HFFc6 (cell line): ENCODE results near the gene DZIP3. TPM values are rescaled to one million over a fixed set of nuclear protein-coding genes. Genes with fewer than 3 reads are reported as not detected.
A peak's percentile ranks its signal among the peaks of the same experiment; 100 is the strongest.

Source experiments
- DNase-seq: peaks from one replicate; pipeline ENCODE4 v3.0.0-alpha.2; 2018
- H3K27ac Mint-ChIP-seq: 2 replicates; pipeline ENCODE4 v1.8.0; 2020; ENCODE audit warnings: mild to moderate bottlenecking, mixed read lengths
- H3K27me3 Mint-ChIP-seq: 2 replicates; pipeline ENCODE4 v1.8.0; 2021; ENCODE audit warnings: mild to moderate bottlenecking, moderate library complexity, mixed read lengths; ENCODE audit not compliant: insufficient read depth
- H3K36me3 Mint-ChIP-seq: 2 replicates; pipeline ENCODE4 v1.8.0; 2021; ENCODE audit warnings: low read depth, mixed read lengths
- H3K4me1 Mint-ChIP-seq: 2 replicates; pipeline ENCODE4 v1.8.0; 2020; ENCODE audit warnings: low read depth, mixed read lengths
- H3K4me3 Mint-ChIP-seq: 2 replicates; pipeline ENCODE4 v1.8.0; 2020; ENCODE audit warnings: mild to moderate bottlenecking, moderate library complexity, mixed read lengths
- H3K9me3 Mint-ChIP-seq: 2 replicates; pipeline ENCODE4 v1.8.0; 2020; ENCODE audit warnings: mild to moderate bottlenecking, mixed read lengths
- total RNA-seq, 6 experiments: library from RNA; stranded (reverse); fragmentation: NEBNext Ultra II Directional; extraction: Animal tissue kit (Norgen Biotek cat#: 25700); gene quantifications; 2 replicates in 1 of 6; 3 replicates in 5 of 6; pipeline ENCODE4 v1.2.3, GENCODE V29; 2021
- TF ChIP-seq, protein P1 (sequence below): fragments of 200-600 bp; sonication (generic); IDR thresholded peaks from 2 replicates; pipeline ENCODE4 v1.5.0; 2021; ENCODE audit warnings: antibody characterized with exemption, mild to moderate bottlenecking

Gene DZIP3
- total RNA-seq, 6 experiments from 2014 or later = 9.0 to 13.1 (median 11.9) TPM

DNA sequence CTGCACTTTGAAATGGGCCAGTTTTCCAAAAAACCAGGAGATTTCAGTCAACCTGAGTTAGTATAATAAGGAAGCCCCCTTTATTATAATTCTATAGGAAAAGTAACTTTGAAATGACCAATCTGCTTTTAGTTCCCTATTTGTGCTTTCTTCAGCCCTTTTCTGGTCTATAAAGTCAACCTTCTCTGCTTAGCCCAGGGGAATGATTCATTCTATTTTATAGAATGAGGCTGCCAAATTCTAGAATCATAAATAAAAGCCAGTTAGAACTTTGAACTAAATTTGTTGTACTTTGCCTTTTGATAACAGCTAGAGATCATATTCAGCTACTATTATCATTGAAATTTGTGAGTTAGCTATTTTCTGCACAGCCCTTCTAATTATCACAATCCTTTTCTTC, 25.0 kb upstream of the DZIP3 start:
- Mint-ChIP-seq H3K4me1 (peaks cover 12% of the 10 kb centered on the region), H3K27ac (peak overlapping the region; percentile 71), H3K27me3 (no peaks in the 10 kb centered on the region), H3K4me3 (no peak overlapping the region), H3K9me3 (no peaks in the 10 kb centered on the region), H3K36me3 (peaks cover 12% of the 10 kb centered on the region; the same call in 1 of the 2 replicates)
- DNase-seq = peak; percentile 19
- TF ChIP-seq, protein P1, sequence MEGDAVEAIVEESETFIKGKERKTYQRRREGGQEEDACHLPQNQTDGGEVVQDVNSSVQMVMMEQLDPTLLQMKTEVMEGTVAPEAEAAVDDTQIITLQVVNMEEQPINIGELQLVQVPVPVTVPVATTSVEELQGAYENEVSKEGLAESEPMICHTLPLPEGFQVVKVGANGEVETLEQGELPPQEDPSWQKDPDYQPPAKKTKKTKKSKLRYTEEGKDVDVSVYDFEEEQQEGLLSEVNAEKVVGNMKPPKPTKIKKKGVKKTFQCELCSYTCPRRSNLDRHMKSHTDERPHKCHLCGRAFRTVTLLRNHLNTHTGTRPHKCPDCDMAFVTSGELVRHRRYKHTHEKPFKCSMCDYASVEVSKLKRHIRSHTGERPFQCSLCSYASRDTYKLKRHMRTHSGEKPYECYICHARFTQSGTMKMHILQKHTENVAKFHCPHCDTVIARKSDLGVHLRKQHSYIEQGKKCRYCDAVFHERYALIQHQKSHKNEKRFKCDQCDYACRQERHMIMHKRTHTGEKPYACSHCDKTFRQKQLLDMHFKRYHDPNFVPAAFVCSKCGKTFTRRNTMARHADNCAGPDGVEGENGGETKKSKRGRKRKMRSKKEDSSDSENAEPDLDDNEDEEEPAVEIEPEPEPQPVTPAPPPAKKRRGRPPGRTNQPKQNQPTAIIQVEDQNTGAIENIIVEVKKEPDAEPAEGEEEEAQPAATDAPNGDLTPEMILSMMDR = no peak

DNA sequence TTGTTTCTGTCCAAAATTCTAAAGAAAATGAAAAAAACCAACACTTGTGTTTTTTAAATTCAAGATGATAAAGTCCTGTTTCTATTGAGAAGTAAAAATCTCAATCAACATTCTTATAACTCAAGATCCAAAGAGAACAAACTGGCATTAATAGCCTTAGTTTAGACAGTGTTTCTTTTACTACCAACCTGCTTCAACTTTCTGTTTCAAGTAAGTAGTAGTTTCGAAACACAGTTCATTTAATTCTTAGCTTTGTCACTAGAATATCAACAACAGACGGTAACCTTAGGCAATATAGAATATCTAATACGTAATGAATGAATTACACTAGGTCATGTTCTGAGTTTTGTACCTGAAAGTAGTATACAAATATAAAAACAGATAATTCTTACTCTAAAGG, 24.0 kb upstream of the DZIP3 start:
- H3K27me3 Mint-ChIP-seq = no peaks in the 10 kb centered on the region
- H3K4me3 Mint-ChIP-seq = no peak overlapping the region
- TF ChIP-seq, protein P1 = no peak
- no peaks in the 10 kb centered on the region for H3K9me3 Mint-ChIP-seq
- no peak for DNase-seq
- H3K4me1 Mint-ChIP-seq = peaks cover 12% of the 10 kb centered on the region
- no peak overlapping the region for H3K27ac Mint-ChIP-seq
- peaks cover 17% of the 10 kb centered on the region; the same call in 1 of the 2 replicates for H3K36me3 Mint-ChIP-seq

DNA sequence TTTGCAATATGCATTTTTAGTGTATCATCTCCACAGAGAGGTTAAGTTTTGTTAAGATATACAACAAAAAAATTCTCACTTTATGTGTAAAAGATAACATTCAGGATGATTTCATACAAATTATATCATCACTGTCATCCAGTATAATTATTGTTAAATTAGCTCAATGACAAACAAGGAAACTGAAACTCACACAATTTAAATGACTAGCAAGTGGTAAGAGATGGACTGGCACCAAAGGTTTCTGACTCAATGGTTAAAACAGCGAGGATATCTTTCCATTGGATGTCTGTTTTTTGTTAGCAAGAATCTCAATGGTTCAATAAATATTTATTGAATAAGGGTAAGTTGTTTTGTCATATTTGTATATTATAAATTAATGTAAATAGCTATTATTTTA, 22.9 kb upstream of the DZIP3 start:
- H3K9me3 Mint-ChIP-seq = no peaks in the 10 kb centered on the region
- no peak for DNase-seq
- no peak overlapping the region for H3K27ac Mint-ChIP-seq
- H3K36me3 Mint-ChIP-seq = peaks cover 17% of the 10 kb centered on the region; the same call in 1 of the 2 replicates
- peaks cover 12% of the 10 kb centered on the region for H3K4me1 Mint-ChIP-seq
- no peak overlapping the region for H3K4me3 Mint-ChIP-seq
- no peaks in the 10 kb centered on the region for H3K27me3 Mint-ChIP-seq
- TF ChIP-seq, protein P1 = no peak

DNA sequence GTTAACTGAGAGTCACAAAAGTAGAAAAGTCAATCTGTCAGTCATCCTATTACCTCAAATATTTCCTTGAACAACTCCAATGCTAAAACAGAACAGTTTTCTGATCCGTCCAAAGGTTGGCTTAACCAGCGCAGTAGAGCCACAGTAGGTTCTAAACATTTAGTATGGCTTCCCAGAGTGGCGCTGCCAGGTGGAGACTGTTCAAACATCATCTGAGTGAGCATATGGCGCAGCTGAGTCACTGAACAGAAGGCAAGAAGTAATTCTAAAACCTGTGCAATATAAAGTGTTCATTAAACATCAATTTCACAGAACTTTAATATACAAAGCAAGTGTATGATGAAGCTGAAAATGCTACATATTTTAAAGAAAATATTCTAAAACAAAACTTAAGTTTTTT, 20.2 kb upstream of the DZIP3 start:
- Mint-ChIP-seq H3K36me3 (peaks cover 25% of the 10 kb centered on the region), H3K4me1 (peaks cover 9% of the 10 kb centered on the region), H3K27ac (no peak overlapping the region), H3K27me3 (no peaks in the 10 kb centered on the region), H3K9me3 (peaks cover 5% of the 10 kb centered on the region; the same call in 1 of the 2 replicates), H3K4me3 (no peak overlapping the region)
- DNase-seq = no peak
- TF ChIP-seq, protein P1 = no peak

DNA sequence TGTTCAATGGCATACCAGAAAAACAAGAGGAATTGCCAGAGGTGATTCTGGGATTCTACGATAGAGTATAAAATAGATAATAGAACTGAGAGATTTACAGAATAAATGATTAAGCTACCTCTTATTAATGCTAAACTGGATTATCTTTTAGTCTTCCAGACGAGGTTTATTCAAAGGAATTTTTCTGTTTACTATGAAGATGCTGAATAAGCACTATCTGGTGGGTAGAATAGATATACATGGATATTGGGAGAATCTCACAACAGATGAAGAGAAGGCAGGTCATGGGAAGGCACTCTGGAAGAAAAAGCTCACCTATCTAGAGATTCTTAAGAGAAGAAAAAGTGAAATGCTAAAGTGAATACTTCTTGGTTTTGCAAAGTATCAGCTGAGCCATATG, 11.5 kb upstream of the DZIP3 start:
- Mint-ChIP-seq H3K27ac (no peak overlapping the region), H3K27me3 (no peaks in the 10 kb centered on the region), H3K36me3 (peaks cover 25% of the 10 kb centered on the region), H3K4me1 (peaks cover 8% of the 10 kb centered on the region), H3K9me3 (peaks cover 1% of the 10 kb centered on the region; the same call in 1 of the 2 replicates), H3K4me3 (no peak overlapping the region)
- TF ChIP-seq, protein P1 = no peak
- DNase-seq = no peak

DNA sequence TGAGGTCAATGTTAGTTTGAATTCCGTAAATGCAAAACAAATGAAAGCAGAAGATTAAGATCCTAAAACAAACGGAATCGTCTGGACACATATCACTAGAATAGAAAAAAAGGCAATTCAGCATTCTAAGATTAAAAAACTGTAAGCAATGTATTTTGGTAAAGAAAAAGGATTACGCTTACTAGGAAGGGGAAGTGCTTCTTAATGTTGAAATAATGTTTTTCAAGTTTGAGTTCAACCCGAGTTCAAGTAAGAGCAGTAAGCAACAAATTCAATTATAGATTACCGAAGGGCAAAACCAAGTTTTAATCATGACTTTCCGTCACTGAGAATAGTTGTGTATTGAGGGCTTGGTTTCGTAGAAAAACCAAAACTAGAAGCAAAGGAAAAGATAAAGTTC, 921 bp upstream of the DZIP3 start:
- TF ChIP-seq, protein P1 = no peak
- Mint-ChIP-seq H3K4me3 (peak overlapping the region; percentile 99), H3K36me3 (peaks cover under 1% of the 10 kb centered on the region), H3K4me1 (peaks cover 54% of the 10 kb centered on the region), H3K9me3 (no peaks in the 10 kb centered on the region), H3K27ac (peak overlapping the region; percentile 100), H3K27me3 (peaks cover 3% of the 10 kb centered on the region; the same call in 1 of the 2 replicates)
- no peak for DNase-seq
